Measurements from ENCODE around the gene ELMOD1. TPM values are rescaled to one million over a fixed set of nuclear protein-coding genes. Genes with fewer than 3 reads are reported as not detected.

Gene ELMOD1
- total RNA-seq, 4 donors from 2014 or later, result 0.39 to 1.7 (median 0.54) TPM

GRCh38 chr11:107619926-107620325, 29.0 kb downstream of the ELMOD1 start:
- no peaks in the 10 kb centered on the region for H3K36me3 ChIP-seq
- no peak for TF ChIP-seq CTCF (IDR thresholded peaks at IDR 0.05)
- TF ChIP-seq EP300 (IDR thresholded peaks at IDR 0.05), result no peak
- no peak for TF ChIP-seq POLR2AphosphoS5 (IDR thresholded peaks at IDR 0.05)
- no peak for TF ChIP-seq POLR2A (IDR thresholded peaks at IDR 0.05; ENCODE audit: low read depth)

GRCh38 chr11:107621081-107621480, 30.1 kb downstream of the ELMOD1 start:
- TF ChIP-seq POLR2AphosphoS5 (IDR thresholded peaks at IDR 0.05), result no peak
- TF ChIP-seq POLR2A (IDR thresholded peaks at IDR 0.05; ENCODE audit: low read depth), result no peak
- no peak for TF ChIP-seq CTCF (IDR thresholded peaks at IDR 0.05)
- no peak for TF ChIP-seq EP300 (IDR thresholded peaks at IDR 0.05)
- Histone ChIP-seq H3K27ac (replicated peaks in 1 of 4) (no peak overlapping the region), H3K36me3 (no peaks in the 10 kb centered on the region), H3K9me3 (no peaks in the 10 kb centered on the region), H3K4me1 (no peaks in the 10 kb centered on the region), H3K27me3 (no peaks in the 10 kb centered on the region), H3K4me3 (no peak overlapping the region)
- 74% methylated on average over 1 of the region's 1 CpG for WGBS
- intact Hi-C loops (cut with DNase I), result no loop called here
- no peak for DNase-seq (ENCODE audit: extremely low spot score)

More at GRCh38 chr11:107619926-107620325, 29.0 kb downstream of the ELMOD1 start:
- Histone ChIP-seq H3K27ac (replicated peaks in 1 of 4) (no peak overlapping the region), H3K9me3 (no peaks in the 10 kb centered on the region), H3K4me3 (no peak overlapping the region), H3K4me1 (no peaks in the 10 kb centered on the region), H3K27me3 (no peaks in the 10 kb centered on the region)
- intact Hi-C loops (cut with DNase I), result no loop called here
- 17% methylated on average over 1 of the region's 1 CpG for WGBS
- no peak for DNase-seq (ENCODE audit: extremely low spot score)

GRCh38 chr11:107623183-107623582, 32.2 kb downstream of the ELMOD1 start:
- no peak for TF ChIP-seq CTCF (IDR thresholded peaks at IDR 0.05)
- no peak for TF ChIP-seq EP300 (IDR thresholded peaks at IDR 0.05)
- Histone ChIP-seq H3K4me3 (no peak overlapping the region), H3K27me3 (peaks cover 0 to 2% (median 0%) of the 10 kb centered on the region in 4 donors), H3K4me1 (no peaks in the 10 kb centered on the region), H3K9me3 (no peaks in the 10 kb centered on the region), H3K27ac (replicated peaks in 1 of 4) (no peak overlapping the region), H3K36me3 (no peaks in the 10 kb centered on the region)
- WGBS, result 69% methylated on average over 7 of the region's 7 CpGs
- intact Hi-C loops (cut with DNase I), result no loop called here
- DNase-seq (ENCODE audit: extremely low spot score), result no peak

- whole genome bisulfite sequencing, result 56% methylated on average over 10 of the region's 10 CpGs
- H3K36me3 ChIP-seq, result no peaks in the 10 kb centered on the region
- H3K27ac ChIP-seq (replicated peaks in 1 of 4), result no peak overlapping the region
- TF ChIP-seq POLR2A (IDR thresholded peaks at IDR 0.05; ENCODE audit: low read depth) (no peak), CTCF (IDR thresholded peaks at IDR 0.05) (no peak), POLR2AphosphoS5 (IDR thresholded peaks at IDR 0.05) (no peak), EP300 (IDR thresholded peaks at IDR 0.05) (no peak)
- no peak overlapping the region for H3K4me3 ChIP-seq
- DNase-seq (ENCODE audit: extremely low spot score), result no peak
- H3K4me1 ChIP-seq, result no peaks in the 10 kb centered on the region
- H3K9me3 ChIP-seq, result no peaks in the 10 kb centered on the region
- H3K27me3 ChIP-seq, result peaks cover 0 to 5% (median 0%) of the 10 kb centered on the region in 4 donors
- intact Hi-C loops (cut with DNase I), result no loop called here
Observed at GRCh38 chr11:107624983-107625684, 34.2 kb downstream of the ELMOD1 start.

GRCh38 chr11:107625685-107625989, 34.7 kb downstream of the ELMOD1 start:
- DNase-seq (ENCODE audit: extremely low spot score), result no peak
- Histone ChIP-seq H3K4me1 (no peaks in the 10 kb centered on the region), H3K36me3 (no peaks in the 10 kb centered on the region), H3K27me3 (peaks cover 0 to 5% (median 0%) of the 10 kb centered on the region in 4 donors), H3K9me3 (no peaks in the 10 kb centered on the region), H3K4me3 (no peak overlapping the region), H3K27ac (replicated peaks in 1 of 4) (no peak overlapping the region)
- intact Hi-C loops (cut with DNase I), result no loop called here
- 38% methylated on average over 2 of the region's 2 CpGs for WGBS
- TF ChIP-seq POLR2A (IDR thresholded peaks at IDR 0.05; ENCODE audit: low read depth) (no peak), CTCF (IDR thresholded peaks at IDR 0.05) (no peak), POLR2AphosphoS5 (IDR thresholded peaks at IDR 0.05) (no peak), EP300 (IDR thresholded peaks at IDR 0.05) (no peak)
